ENCODE results near the gene NR6A1. TPM values are rescaled to one million over a fixed set of nuclear protein-coding genes. Genes with fewer than 3 reads are reported as not detected.

NR6A1 gene
- polyA plus RNA-seq, 2 of the 4 experiments (the other 2 are of a cell fraction) = 1.7 to 3.3 TPM

DNA sequence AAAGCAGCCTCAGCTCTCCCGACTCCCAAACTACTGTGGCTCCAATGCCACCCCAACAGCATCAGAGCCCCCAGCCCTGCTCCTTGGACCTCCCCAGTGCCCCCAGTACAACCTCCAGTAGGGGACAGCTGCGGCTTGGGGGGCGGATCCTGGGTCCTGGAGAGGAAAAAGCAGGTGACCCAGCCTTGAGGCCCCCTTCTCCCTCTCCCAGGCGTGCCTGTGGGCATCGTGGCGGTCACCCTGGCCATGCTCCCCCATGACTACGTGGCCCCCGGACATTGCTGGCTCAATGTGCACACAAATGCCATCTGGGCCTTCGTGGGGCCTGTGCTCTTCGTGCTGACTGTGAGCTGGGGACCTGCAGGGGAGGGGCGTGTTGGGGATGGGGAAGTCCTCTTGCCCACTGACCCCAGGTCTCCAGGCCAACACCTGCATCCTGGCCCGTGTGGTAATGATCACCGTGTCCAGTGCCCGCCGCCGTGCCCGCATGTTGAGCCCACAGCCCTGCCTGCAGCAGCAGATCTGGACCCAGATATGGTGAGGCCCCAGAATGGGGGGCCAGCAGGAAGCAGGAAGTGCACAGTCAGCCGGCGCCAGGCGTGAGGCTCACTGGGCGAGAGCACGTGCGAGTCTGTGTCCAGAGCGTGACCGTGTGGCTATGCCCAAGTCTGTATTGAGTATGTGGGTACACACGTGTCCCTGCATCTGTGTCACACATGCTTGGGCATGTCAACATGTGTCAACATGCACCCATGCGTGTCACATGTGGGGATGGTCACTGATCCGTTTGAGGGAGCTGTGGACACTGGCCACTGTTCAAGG lies 301.9 kb downstream of the NR6A1 start:
- DNase-seq (ENCODE audit: low read depth in 1 of 2, low spot score in 1 of 2) (no peak), FAIRE-seq (no peak), ATAC-seq (no peak)
- H3K4me3 ChIP-seq = no peak overlapping the region
- no peak overlapping the region for H3K27ac ChIP-seq
- no peaks in the 10 kb centered on the region for H3K4me1 ChIP-seq
- H3K4me2 ChIP-seq = no peak overlapping the region
- POLR2A ChIA-PET = interaction anchor here (0.5 kb wide), 1 partner anchor 46 kb away, joined by 5 read pairs; no protein-coding TSS in a partner anchor
- TF ChIP-seq BHLHE40 (IDR thresholded peaks at IDR 0.05; ENCODE audit: low read depth, low read length) (no peak), JUNB (IDR thresholded peaks at IDR 0.05) (no peak), PHF8 (IDR thresholded peaks at IDR 0.05; ENCODE audit: borderline replicate concordance, low read depth) (no peak), ZC3H11A (IDR thresholded peaks at IDR 0.05) (no peak), TP53 (CRISPR knock-in tag; IDR thresholded peaks at IDR 0.05) (no peak)
- TF ChIP-seq, protein P1, sequence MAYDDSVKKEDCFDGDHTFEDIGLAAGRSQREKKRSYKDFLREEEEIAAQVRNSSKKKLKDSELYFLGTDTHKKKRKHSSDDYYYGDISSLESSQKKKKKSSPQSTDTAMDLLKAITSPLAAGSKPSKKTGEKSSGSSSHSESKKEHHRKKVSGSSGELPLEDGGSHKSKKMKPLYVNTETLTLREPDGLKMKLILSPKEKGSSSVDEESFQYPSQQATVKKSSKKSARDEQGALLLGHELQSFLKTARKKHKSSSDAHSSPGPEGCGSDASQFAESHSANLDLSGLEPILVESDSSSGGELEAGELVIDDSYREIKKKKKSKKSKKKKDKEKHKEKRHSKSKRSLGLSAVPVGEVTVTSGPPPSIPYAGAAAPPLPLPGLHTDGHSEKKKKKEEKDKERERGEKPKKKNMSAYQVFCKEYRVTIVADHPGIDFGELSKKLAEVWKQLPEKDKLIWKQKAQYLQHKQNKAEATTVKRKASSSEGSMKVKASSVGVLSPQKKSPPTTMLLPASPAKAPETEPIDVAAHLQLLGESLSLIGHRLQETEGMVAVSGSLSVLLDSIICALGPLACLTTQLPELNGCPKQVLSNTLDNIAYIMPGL (CRISPR knock-in tag; IDR thresholded peaks at IDR 0.05; ENCODE audit: borderline replicate concordance) = no peak
- TF ChIP-seq, protein P2, sequence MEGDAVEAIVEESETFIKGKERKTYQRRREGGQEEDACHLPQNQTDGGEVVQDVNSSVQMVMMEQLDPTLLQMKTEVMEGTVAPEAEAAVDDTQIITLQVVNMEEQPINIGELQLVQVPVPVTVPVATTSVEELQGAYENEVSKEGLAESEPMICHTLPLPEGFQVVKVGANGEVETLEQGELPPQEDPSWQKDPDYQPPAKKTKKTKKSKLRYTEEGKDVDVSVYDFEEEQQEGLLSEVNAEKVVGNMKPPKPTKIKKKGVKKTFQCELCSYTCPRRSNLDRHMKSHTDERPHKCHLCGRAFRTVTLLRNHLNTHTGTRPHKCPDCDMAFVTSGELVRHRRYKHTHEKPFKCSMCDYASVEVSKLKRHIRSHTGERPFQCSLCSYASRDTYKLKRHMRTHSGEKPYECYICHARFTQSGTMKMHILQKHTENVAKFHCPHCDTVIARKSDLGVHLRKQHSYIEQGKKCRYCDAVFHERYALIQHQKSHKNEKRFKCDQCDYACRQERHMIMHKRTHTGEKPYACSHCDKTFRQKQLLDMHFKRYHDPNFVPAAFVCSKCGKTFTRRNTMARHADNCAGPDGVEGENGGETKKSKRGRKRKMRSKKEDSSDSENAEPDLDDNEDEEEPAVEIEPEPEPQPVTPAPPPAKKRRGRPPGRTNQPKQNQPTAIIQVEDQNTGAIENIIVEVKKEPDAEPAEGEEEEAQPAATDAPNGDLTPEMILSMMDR (IDR thresholded peaks at IDR 0.05) = no peak
- TF ChIP-seq, protein P3, sequence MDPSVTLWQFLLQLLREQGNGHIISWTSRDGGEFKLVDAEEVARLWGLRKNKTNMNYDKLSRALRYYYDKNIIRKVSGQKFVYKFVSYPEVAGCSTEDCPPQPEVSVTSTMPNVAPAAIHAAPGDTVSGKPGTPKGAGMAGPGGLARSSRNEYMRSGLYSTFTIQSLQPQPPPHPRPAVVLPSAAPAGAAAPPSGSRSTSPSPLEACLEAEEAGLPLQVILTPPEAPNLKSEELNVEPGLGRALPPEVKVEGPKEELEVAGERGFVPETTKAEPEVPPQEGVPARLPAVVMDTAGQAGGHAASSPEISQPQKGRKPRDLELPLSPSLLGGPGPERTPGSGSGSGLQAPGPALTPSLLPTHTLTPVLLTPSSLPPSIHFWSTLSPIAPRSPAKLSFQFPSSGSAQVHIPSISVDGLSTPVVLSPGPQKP (IDR thresholded peaks at IDR 0.05; ENCODE audit: low read depth, low read length) = no peak
- TF ChIP-seq, protein P4, sequence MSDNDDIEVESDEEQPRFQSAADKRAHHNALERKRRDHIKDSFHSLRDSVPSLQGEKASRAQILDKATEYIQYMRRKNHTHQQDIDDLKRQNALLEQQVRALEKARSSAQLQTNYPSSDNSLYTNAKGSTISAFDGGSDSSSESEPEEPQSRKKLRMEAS (IDR thresholded peaks at IDR 0.05) = no peak
- CTCF ChIA-PET = interaction anchor here (0.8 to 1.5 kb wide), 2 partner anchors 54 to 68 kb away, joined by 3 to 5 read pairs; partner anchors contain the start of gene PSMB7
- no peaks in the 10 kb centered on the region for H3K9me3 ChIP-seq
- WGBS (ENCODE audit: missing lambda C conversion rate) = 72% methylated on average over 20 of the region's 28 CpGs

DNA sequence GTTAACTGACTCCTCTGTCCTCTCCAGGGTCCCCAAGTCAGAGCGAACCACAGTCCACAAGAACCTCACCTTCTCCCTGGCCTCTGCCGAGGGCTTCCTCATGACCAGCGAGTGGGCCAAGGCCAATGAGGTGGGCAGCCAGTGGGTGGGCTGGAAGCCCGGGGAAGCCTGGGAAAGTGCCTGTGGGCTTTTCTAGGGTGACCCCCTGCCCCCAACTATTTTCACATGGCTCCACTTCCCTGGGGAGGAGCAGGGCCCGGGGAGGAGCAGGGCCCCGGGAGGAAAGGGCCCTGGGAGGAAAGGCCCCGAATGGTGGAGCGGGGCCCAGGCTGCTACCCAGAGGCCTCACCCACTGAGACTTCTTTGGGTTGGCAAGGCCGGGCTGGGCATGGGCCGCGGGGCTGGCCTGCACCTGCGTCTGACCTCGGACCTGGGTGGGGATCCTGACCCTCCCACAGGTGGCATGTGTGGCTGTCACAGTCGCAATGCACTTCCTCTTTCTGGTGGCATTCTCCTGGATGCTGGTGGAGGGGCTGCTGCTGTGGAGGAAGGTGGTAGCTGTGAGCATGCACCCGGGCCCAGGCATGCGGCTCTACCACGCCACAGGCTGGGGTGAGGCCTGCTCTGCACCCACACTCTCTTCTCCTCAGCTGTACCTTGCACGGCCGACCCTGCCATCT lies 302.9 kb downstream of the NR6A1 start:
- H3K9me3 ChIP-seq = 0 out of 3 replicates have a peak, but pooled peaks cover 3% of the 10 kb centered on the region
- no peak for ATAC-seq
- TF ChIP-seq ZFP36 (IDR thresholded peaks at IDR 0.05; ENCODE audit: borderline replicate concordance, partially characterized antibody) = no peak
- TF ChIP-seq JUNB (IDR thresholded peaks at IDR 0.05) = no peak
- no peak for TF ChIP-seq SMC3 (IDR thresholded peaks at IDR 0.05)
- TF ChIP-seq, protein P1 (CRISPR knock-in tag; IDR thresholded peaks at IDR 0.05; ENCODE audit: borderline replicate concordance) = no peak
- TF ChIP-seq MAFK (IDR thresholded peaks at IDR 0.05; ENCODE audit: partially characterized antibody) = no peak
- no peak for TF ChIP-seq POLR2A (IDR thresholded peaks at IDR 0.05; ENCODE audit: low read length)
- no peak for TF ChIP-seq PHF8 (IDR thresholded peaks at IDR 0.05; ENCODE audit: borderline replicate concordance, low read depth)
- TF ChIP-seq, protein P5, sequence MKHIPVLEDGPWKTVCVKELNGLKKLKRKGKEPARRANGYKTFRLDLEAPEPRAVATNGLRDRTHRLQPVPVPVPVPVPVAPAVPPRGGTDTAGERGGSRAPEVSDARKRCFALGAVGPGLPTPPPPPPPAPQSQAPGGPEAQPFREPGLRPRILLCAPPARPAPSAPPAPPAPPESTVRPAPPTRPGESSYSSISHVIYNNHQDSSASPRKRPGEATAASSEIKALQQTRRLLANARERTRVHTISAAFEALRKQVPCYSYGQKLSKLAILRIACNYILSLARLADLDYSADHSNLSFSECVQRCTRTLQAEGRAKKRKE (CRISPR knock-in tag; IDR thresholded peaks at IDR 0.05; ENCODE audit: low read depth) = no peak
- no peak for TF ChIP-seq RCOR1 (IDR thresholded peaks at IDR 0.05; ENCODE audit: low read depth, low read length)
- no peak for TF ChIP-seq CBX2 (IDR thresholded peaks at IDR 0.05; ENCODE audit: borderline replicate concordance, low read depth)
- TF ChIP-seq, protein P6, sequence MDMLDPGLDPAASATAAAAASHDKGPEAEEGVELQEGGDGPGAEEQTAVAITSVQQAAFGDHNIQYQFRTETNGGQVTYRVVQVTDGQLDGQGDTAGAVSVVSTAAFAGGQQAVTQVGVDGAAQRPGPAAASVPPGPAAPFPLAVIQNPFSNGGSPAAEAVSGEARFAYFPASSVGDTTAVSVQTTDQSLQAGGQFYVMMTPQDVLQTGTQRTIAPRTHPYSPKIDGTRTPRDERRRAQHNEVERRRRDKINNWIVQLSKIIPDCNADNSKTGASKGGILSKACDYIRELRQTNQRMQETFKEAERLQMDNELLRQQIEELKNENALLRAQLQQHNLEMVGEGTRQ (IDR thresholded peaks at IDR 0.05) = no peak
- TF ChIP-seq FOSB (CRISPR knock-in tag; IDR thresholded peaks at IDR 0.05) = no peak
- TF ChIP-seq, protein P7, sequence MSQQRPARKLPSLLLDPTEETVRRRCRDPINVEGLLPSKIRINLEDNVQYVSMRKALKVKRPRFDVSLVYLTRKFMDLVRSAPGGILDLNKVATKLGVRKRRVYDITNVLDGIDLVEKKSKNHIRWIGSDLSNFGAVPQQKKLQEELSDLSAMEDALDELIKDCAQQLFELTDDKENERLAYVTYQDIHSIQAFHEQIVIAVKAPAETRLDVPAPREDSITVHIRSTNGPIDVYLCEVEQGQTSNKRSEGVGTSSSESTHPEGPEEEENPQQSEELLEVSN (IDR thresholded peaks at IDR 0.05; ENCODE audit: borderline replicate concordance, low read depth) = no peak
- TF ChIP-seq HOXA7 (CRISPR knock-in tag; IDR thresholded peaks at IDR 0.05) = no peak
- H3K4me1 ChIP-seq = no peaks in the 10 kb centered on the region
- ChIA-PET CTCF (no interaction called here), POLR2A (interaction anchor here (0.5 kb wide), 1 partner anchor 47 kb away, joined by 5 read pairs; no protein-coding TSS in a partner anchor)
- no peak overlapping the region for H3K4me2 ChIP-seq
- no peak overlapping the region for H3K27ac ChIP-seq
- no peak for FAIRE-seq
- no peak overlapping the region for H3K4me3 ChIP-seq
- DNase-seq (ENCODE audit: low read depth in 1 of 2, low spot score in 1 of 2) = no peak
- 77% methylated on average over 11 of the region's 19 CpGs for WGBS (ENCODE audit: missing lambda C conversion rate)

Data from A549 (cell line).